HepG2 (cell line): ENCODE data around the gene PCIF1. TPM values are rescaled to one million over a fixed set of nuclear protein-coding genes. Genes with fewer than 3 reads are reported as not detected.

Experiments
- AKAP8 ChIP-seq: sonication (generic); formaldehyde crosslinking; IDR thresholded peaks from 2 replicates; pipeline ENCODE4 v1.5.1; 2020; ENCODE audit warnings: mild to moderate bottlenecking, missing genetic modification reagents
- CENPT ChIP-seq: sonication (generic); formaldehyde crosslinking; IDR thresholded peaks from 2 replicates; pipeline ENCODE4 v1.8.0; 2022; ENCODE audit warnings: low read depth, mild to moderate bottlenecking, moderate library complexity, missing genetic modification reagents
- NFATC3 ChIP-seq: sonication (generic); formaldehyde crosslinking; IDR thresholded peaks from 2 replicates; pipeline ENCODE4 v1.5.1; 2020; ENCODE audit warnings: mild to moderate bottlenecking, missing genetic modification reagents
- PITX1 ChIP-seq: sonication (generic); formaldehyde crosslinking; IDR thresholded peaks from 2 replicates; pipeline ENCODE4 v1.5.1; 2020; ENCODE audit warnings: mild to moderate bottlenecking, missing genetic modification reagents
- PRMT3 ChIP-seq: sonication (generic); formaldehyde crosslinking; IDR thresholded peaks from 2 replicates; pipeline ENCODE4 v1.8.1; 2022; ENCODE audit warnings: low read depth, mild to moderate bottlenecking, moderate library complexity, missing genetic modification reagents, borderline replicate concordance
- SALL1 ChIP-seq: sonication (generic); formaldehyde crosslinking; IDR thresholded peaks from 2 replicates; pipeline ENCODE4 v1.8.0; 2022; ENCODE audit warnings: mild to moderate bottlenecking, missing genetic modification reagents
- SIX1 ChIP-seq: sonication (generic); formaldehyde crosslinking; IDR thresholded peaks from 2 replicates; pipeline ENCODE4 v1.4.0; 2020; ENCODE audit warnings: missing genetic modification reagents, borderline replicate concordance
- SRF ChIP-seq: IDR thresholded peaks from 2 replicates; pipeline ENCODE4 v1.6.1; 2011; ENCODE audit warnings: mild to moderate bottlenecking, low read depth, low read length, moderate library complexity
- ZMAT3 ChIP-seq: sonication (generic); formaldehyde crosslinking; conservative IDR thresholded peaks from 2 replicates; pipeline ENCODE4 v1.7.0; 2021; ENCODE audit warnings: missing genetic modification reagents
- ZNF101 ChIP-seq: sonication (generic); formaldehyde crosslinking; IDR thresholded peaks from 2 replicates; pipeline ENCODE4 v1.4.0; 2020; ENCODE audit warnings: mild to moderate bottlenecking, low read depth, missing genetic modification reagents, borderline replicate concordance
- ZNF317 ChIP-seq: sonication (generic); formaldehyde crosslinking; IDR thresholded peaks from 2 replicates; pipeline ENCODE4 v1.5.0; 2020; ENCODE audit warnings: mild to moderate bottlenecking, missing genetic modification reagents
- ZNF335 ChIP-seq: sonication (generic); formaldehyde crosslinking; IDR thresholded peaks from 2 replicates; pipeline ENCODE4 v1.4.0; 2020; ENCODE audit warnings: missing genetic modification reagents
- ZNF598 ChIP-seq: sonication (generic); formaldehyde crosslinking; IDR thresholded peaks from 2 replicates; pipeline ENCODE4 v1.5.1; 2020; ENCODE audit warnings: mild to moderate bottlenecking, missing genetic modification reagents, borderline replicate concordance
- ZNF619 ChIP-seq: sonication (generic); formaldehyde crosslinking; IDR thresholded peaks from 2 replicates; pipeline ENCODE4 v1.4.0; 2020; ENCODE audit warnings: mild to moderate bottlenecking, missing genetic modification reagents
- polyA plus RNA-seq, 8 experiments: library from polyadenylated mRNA; depleted of rRNA in 3 of 8; stranded (reverse) in 7 of 8; unstranded in 1 of 8; fragments of >200 nt; fragmentation: Illumina TruSeq in 4 of 8; extraction: Trizol in 4 of 8; gene quantifications; 2 replicates each; pipeline versions ENCODE4 v1.2.1 to v1.2.3, GENCODE V29; 2011 to 2016; ENCODE audit warnings: low read depth in 4 of 8, missing spikeins in 1 of 8, mixed read lengths in 1 of 8; ENCODE audit not compliant: insufficient read depth in 1 of 8
- total RNA-seq, 5 experiments: library from RNA; depleted of rRNA; stranded (reverse); fragments of >200 nt; fragmentation: Illumina TruSeq; extraction: Trizol; gene quantifications; 2 replicates each; pipeline ENCODE4 v1.2.3, GENCODE V29; 2016; ENCODE audit warnings: low read depth in 1 of 5
- TF ChIP-seq, protein P1 (sequence below): sonication (generic); formaldehyde crosslinking; IDR thresholded peaks from 2 replicates; pipeline ENCODE4 v1.4.0; 2020; ENCODE audit warnings: missing genetic modification reagents
- TF ChIP-seq, protein P2 (sequence below), 2 experiments: fragments of 450-650 bp in 1 of 2; sonication (generic) in 1 of 2; formaldehyde crosslinking; IDR thresholded peaks; 2 replicates each; pipeline versions ENCODE4 v1.5.0 to v1.8.0; 2020 to 2022; ENCODE audit warnings: mild to moderate bottlenecking in 1 of 2, missing genetic modification reagents in 1 of 2
- TF ChIP-seq, protein P3 (sequence below): sonication (generic); formaldehyde crosslinking; IDR thresholded peaks from 2 replicates; pipeline ENCODE4 v1.4.0; 2020; ENCODE audit warnings: low read depth, mild to moderate bottlenecking, missing genetic modification reagents
- TF ChIP-seq, protein P4 (sequence below), 2 experiments: IDR thresholded peaks; 2 replicates each; pipeline ENCODE4 v1.6.1; 2011 to 2012; ENCODE audit warnings: low read length in 2 of 2, borderline replicate concordance in 1 of 2, low read depth in 1 of 2, mild to moderate bottlenecking in 1 of 2, moderate library complexity in 1 of 2
- TF ChIP-seq, protein P5 (sequence below): sonication (generic); formaldehyde crosslinking; IDR thresholded peaks from 2 replicates; pipeline ENCODE4 v1.4.0; 2020; ENCODE audit warnings: mild to moderate bottlenecking, missing genetic modification reagents, borderline replicate concordance

Gene PCIF1
- total and polyA plus RNA-seq, 2 of the 13 experiments (the other 11 are each of a cell fraction or from before 2014, with no cell fraction given) = 20.9 to 24.4 TPM

DNA sequence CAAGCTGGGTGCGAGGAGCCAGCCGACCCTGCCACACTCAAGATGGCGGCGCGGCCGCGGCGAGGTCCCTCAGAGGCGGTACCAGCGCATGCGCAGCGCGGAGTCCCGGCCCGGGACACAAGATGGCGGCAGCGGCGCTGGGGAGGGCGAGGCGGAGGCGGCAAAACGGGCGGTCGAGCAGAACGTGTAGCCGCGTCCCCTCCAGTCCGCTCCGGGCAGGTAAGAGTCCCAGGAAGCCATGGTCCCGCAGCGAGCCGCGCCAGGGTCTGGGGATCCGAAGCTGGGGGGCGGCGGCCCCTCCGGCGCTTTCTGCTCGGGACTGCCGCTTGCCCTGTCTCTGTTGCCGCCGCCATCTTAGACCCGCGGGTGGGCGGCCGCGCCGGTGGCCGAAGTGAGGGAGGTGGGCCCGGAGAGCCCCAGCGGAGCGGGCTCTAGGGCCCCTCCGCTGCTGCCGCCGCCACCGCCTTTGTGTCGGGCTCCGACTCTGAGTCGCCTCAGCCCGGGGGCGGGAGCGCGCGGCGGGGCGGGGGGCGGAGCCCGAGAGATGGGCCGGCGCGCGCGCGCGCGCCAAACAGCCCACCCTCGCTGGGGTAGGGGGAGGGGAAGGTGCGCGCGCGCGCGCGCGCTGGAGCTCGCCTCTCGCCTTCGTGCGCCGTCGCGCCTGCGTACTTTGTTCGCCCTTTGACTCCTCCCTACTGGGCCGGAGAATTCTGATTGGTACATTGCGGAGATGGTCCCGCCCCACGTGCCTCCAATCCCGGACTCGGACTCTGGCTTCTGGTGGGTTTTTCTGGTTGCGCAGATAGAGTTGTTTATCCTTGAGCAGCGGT lies at the start of gene PCIF1 (continued):
- TF ChIP-seq ZNF101 (CRISPR knock-in tag) (0 out of 2 replicates have a peak, but pooled peaks have one; percentile 18), SIX1 (CRISPR knock-in tag) (peak; percentile 14; the same call in 1 of the 2 replicates), PITX1 (peak; percentile 78), NFATC3 (CRISPR knock-in tag) (peak; percentile 46; the same call in 1 of the 2 replicates), ZMAT3 (CRISPR knock-in tag) (peak; percentile 99), ZNF317 (peak; percentile 80; the same call in 1 of the 2 replicates), ZNF335 (peak; percentile 98), AKAP8 (CRISPR knock-in tag) (peak; percentile 96), SALL1 (CRISPR knock-in tag) (peak; percentile 91; the same call in 1 of the 2 replicates), CENPT (peak; percentile 95), ZNF598 (CRISPR knock-in tag) (0 out of 2 replicates have a peak, but pooled peaks have one; percentile 39), PRMT3 (CRISPR knock-in tag) (peak; percentile 24; the same call in 1 of the 2 replicates), SRF (no peak; the same call in 1 of the 2 replicates), ZNF619 (peak; percentile 89; the same call in 1 of the 2 replicates)
- TF ChIP-seq, protein P1, sequence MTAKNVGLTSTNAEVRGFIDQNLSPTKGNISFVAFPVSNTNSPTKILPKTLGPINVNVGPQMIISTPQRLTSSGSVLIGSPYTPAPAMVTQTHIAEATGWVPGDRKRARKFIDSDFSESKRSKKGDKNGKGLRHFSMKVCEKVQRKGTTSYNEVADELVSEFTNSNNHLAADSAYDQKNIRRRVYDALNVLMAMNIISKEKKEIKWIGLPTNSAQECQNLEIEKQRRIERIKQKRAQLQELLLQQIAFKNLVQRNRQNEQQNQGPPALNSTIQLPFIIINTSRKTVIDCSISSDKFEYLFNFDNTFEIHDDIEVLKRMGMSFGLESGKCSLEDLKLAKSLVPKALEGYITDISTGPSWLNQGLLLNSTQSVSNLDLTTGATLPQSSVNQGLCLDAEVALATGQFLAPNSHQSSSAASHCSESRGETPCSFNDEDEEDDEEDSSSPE = no peak; the same call in none of the 2 replicates
- TF ChIP-seq, protein P2, sequence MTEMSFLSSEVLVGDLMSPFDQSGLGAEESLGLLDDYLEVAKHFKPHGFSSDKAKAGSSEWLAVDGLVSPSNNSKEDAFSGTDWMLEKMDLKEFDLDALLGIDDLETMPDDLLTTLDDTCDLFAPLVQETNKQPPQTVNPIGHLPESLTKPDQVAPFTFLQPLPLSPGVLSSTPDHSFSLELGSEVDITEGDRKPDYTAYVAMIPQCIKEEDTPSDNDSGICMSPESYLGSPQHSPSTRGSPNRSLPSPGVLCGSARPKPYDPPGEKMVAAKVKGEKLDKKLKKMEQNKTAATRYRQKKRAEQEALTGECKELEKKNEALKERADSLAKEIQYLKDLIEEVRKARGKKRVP (CRISPR knock-in tag; IDR thresholded peaks at IDR 0.05) = no peak; a peak in 1 of 4 replicates
- TF ChIP-seq, protein P3, sequence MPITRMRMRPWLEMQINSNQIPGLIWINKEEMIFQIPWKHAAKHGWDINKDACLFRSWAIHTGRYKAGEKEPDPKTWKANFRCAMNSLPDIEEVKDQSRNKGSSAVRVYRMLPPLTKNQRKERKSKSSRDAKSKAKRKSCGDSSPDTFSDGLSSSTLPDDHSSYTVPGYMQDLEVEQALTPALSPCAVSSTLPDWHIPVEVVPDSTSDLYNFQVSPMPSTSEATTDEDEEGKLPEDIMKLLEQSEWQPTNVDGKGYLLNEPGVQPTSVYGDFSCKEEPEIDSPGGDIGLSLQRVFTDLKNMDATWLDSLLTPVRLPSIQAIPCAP (CRISPR knock-in tag) = no peak
- TF ChIP-seq, protein P4, sequence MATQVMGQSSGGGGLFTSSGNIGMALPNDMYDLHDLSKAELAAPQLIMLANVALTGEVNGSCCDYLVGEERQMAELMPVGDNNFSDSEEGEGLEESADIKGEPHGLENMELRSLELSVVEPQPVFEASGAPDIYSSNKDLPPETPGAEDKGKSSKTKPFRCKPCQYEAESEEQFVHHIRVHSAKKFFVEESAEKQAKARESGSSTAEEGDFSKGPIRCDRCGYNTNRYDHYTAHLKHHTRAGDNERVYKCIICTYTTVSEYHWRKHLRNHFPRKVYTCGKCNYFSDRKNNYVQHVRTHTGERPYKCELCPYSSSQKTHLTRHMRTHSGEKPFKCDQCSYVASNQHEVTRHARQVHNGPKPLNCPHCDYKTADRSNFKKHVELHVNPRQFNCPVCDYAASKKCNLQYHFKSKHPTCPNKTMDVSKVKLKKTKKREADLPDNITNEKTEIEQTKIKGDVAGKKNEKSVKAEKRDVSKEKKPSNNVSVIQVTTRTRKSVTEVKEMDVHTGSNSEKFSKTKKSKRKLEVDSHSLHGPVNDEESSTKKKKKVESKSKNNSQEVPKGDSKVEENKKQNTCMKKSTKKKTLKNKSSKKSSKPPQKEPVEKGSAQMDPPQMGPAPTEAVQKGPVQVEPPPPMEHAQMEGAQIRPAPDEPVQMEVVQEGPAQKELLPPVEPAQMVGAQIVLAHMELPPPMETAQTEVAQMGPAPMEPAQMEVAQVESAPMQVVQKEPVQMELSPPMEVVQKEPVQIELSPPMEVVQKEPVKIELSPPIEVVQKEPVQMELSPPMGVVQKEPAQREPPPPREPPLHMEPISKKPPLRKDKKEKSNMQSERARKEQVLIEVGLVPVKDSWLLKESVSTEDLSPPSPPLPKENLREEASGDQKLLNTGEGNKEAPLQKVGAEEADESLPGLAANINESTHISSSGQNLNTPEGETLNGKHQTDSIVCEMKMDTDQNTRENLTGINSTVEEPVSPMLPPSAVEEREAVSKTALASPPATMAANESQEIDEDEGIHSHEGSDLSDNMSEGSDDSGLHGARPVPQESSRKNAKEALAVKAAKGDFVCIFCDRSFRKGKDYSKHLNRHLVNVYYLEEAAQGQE (IDR thresholded peaks at IDR 0.05; ENCODE audit: borderline replicate concordance in 1 of 2, low read depth in 1 of 2, low read length in 2 of 2) = peak in 1 of 2 experiments; percentile 81; a peak in 3 of 4 replicates
- TF ChIP-seq, protein P5, sequence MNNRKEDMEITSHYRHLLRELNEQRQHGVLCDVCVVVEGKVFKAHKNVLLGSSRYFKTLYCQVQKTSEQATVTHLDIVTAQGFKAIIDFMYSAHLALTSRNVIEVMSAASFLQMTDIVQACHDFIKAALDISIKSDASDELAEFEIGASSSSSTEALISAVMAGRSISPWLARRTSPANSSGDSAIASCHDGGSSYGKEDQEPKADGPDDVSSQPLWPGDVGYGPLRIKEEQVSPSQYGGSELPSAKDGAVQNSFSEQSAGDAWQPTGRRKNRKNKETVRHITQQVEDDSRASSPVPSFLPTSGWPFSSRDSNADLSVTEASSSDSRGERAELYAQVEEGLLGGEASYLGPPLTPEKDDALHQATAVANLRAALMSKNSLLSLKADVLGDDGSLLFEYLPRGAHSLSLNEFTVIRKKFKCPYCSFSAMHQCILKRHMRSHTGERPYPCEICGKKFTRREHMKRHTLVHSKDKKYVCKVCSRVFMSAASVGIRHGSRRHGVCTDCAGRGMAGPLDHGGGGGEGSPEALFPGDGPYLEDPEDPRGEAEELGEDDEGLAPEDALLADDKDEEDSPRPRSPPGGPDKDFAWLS (CRISPR knock-in tag) = no peak
